A673 (cell line): ENCODE measurements around the gene SHFL.

Experiments
- EZH2 ChIP-seq: fragments of 200-600 bp; sonication (generic); IDR thresholded peaks from 2 replicates; pipeline ENCODE4 v1.6.1; 2017; ENCODE audit warnings: borderline replicate concordance, low read depth, mild to moderate bottlenecking, mixed read lengths, antibody characterized with exemption, low read length; ENCODE audit not compliant: poor library complexity, severe bottlenecking
- TF ChIP-seq, protein P1 (sequence below): fragments of 300-800, 200-600 bp; sonication (generic); conservative IDR thresholded peaks from 2 replicates; pipeline ENCODE4 v1.5.1; 2017; ENCODE audit warnings: low read depth, mild to moderate bottlenecking, antibody characterized with exemption, low read length, moderate library complexity, mixed read lengths

DNA sequence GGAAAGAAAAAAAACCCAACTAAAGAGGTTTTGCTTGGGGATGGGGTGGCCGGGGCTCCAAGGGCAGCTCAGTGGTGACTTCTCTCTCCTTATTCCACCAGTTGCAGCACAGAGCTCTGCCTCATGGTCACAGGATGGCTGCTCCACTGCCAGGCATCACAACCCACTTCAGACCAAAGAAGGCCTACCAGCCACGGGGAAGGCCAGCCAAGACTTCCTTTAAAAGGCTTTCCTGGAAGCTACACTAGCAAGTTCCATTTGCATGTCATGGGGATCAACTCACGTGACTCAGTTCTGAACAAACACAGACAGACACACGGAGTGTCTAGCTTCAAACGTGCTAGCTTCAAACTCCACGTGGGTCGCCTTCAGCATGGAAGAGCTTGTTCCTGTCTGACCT lies 46.8 kb downstream of the SHFL start:
- TF ChIP-seq, protein P1, sequence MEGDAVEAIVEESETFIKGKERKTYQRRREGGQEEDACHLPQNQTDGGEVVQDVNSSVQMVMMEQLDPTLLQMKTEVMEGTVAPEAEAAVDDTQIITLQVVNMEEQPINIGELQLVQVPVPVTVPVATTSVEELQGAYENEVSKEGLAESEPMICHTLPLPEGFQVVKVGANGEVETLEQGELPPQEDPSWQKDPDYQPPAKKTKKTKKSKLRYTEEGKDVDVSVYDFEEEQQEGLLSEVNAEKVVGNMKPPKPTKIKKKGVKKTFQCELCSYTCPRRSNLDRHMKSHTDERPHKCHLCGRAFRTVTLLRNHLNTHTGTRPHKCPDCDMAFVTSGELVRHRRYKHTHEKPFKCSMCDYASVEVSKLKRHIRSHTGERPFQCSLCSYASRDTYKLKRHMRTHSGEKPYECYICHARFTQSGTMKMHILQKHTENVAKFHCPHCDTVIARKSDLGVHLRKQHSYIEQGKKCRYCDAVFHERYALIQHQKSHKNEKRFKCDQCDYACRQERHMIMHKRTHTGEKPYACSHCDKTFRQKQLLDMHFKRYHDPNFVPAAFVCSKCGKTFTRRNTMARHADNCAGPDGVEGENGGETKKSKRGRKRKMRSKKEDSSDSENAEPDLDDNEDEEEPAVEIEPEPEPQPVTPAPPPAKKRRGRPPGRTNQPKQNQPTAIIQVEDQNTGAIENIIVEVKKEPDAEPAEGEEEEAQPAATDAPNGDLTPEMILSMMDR, result no peak
- TF ChIP-seq EZH2, result no peak
